Measurements from ENCODE around the gene PLXND1. TPM values are rescaled to one million over a fixed set of nuclear protein-coding genes. Genes with fewer than 3 reads are reported as not detected.
"Not testable (repeated sequence)": the region's sequence is repeated elsewhere in the genome, so short reads cannot be mapped to it uniquely, and the experiment has no call there.

PLXND1 gene
- polyA plus RNA-seq, 3 donors = 135 to 142 (median 137) TPM

DNA sequence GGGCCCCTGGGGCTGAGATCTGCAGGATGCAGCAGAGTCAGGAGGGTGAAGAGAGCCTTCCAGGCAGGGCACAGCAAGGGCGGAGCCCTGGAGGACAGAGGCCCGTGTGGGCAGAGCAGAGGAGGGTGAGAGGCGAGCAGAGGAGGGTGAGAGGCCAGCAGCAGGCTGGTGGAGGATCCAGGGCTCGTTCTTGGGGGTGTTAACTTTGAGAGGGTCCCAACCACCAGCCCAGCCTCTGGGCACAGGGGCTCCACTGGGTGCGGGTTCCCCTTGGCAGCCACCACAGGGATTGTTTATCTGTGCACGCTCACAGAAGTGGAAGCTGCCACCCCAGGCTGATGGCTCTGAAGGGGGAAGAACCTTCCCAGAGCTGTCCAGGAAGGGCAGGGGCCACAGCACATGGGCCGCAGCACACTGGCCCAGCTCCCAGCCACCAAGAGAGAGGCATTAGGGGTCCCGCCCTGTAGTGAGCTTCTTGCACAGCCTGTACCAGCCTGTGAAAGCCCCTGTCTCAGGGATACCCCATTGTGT lies 9.3 kb upstream of the PLXND1 start:
- no peak for DNase-seq

DNA sequence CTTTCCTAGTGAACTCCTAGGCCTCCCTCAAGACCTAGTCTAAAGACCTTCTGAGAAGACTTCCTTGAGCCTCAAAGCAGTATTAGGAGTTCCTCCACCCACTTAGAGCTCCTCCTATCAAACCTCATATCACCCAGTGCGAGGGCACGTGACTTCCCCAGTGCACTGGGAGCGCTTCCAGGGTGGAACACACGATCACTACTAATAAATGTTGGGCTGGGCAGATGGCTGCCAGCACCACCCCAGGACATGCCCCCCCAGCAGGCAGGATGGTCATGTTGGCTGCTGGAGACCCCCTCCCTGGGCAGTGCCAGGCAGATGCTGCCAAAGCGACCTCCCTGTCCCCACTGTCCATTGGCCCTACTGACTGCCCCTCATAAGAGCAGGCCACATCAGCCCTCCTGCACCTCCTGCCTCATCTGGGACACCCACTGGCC lies 8.5 kb upstream of the PLXND1 start:
- no peak for DNase-seq

GRCh38 chr3:129614435-129614834 lies 8.0 kb upstream of the PLXND1 start:
- no peak for DNase-seq

DNA sequence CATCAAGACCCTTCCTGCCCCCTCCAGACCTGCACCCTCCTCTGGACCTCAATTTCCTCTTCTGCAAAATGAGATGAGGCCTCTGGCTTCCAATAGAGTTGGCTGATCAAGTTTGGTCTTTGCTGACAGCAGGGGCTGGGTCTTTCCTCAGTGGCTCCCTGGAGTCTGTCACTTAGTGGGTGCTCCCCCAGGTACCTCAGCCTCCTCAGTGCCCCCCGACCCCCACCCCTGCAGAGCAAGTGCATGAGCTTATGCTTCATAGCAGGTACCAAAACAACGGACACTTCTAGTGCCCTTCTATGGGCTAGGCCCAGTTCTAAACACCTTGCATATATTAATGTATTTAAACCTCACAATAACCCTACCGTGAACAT lies 6.9 kb upstream of the PLXND1 start:
- no peak for DNase-seq

- no peak for DNase-seq
These were observed 6.3 kb upstream of the PLXND1 start for GRCh38 chr3:129612534-129613366.

- no peak for DNase-seq
These were observed 5.5 kb upstream of the PLXND1 start for GRCh38 chr3:129611812-129612533.

DNA sequence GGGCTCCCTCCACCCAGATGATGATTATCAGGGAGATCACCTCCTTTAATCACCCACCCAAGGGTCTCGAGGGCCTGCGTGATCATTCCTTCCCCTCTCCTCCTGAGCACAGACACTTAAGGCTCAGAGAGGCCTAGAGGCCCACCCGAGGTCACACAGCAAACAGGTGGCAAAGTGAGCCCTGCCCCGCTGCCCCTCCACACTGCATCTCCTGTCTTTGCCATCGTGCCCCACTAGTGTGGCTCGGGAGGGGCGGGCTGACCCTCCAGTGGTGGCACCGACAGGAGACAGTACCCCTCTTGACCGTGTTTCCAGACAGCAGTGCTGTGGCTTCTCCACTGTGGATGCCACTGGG lies 4.9 kb upstream of the PLXND1 start:
- no peak for DNase-seq

DNA sequence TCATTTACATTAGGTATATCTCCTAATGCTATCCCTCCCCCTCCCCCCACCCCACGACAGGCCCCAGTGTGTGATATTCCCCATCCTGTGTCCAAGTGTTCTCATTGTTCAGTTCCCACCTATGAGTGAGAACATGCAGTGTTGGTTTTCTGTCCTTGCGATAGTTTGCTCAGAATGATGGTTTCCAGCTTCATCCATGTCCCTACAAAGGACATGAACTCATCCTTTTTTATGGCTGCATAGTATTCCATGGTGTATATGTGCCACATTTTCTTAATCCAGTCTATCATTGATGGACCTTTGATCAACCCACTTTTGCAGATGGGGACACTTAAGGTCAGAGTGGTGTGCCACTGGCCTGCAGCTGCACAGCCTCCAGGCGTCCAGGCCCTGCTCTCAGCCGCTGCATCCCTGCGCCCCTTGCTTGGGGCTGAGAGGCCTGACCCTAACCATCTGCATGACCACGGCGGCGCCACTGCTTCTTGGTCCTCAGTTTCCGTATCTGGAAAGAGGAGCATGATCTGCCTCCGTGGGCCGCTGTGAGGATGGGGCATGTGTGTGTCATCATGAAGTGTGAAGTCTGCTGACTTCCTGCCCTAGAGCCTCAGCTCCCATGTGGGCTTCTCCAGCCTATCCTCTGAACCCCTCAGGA lies 4.4 kb upstream of the PLXND1 start:
- DNase-seq = not testable (repeated sequence)

- no peak for DNase-seq
These were observed 3.8 kb upstream of the PLXND1 start for GRCh38 chr3:129610276-129610675.

GRCh38 chr3:129609591-129610182 lies 3.2 kb upstream of the PLXND1 start:
- DNase-seq = no peak

- DNase-seq = no peak
These were observed 2.6 kb upstream of the PLXND1 start for GRCh38 chr3:129608936-129609590.

- no peak for DNase-seq
These were observed 1.8 kb upstream of the PLXND1 start for GRCh38 chr3:129608087-129608935.

GRCh38 chr3:129607391-129608068 lies 1.1 kb upstream of the PLXND1 start:
- DNase-seq = no peak

- DNase-seq = no peak
These were observed 397 bp downstream of the PLXND1 start for GRCh38 chr3:129605922-129606635.

DNA sequence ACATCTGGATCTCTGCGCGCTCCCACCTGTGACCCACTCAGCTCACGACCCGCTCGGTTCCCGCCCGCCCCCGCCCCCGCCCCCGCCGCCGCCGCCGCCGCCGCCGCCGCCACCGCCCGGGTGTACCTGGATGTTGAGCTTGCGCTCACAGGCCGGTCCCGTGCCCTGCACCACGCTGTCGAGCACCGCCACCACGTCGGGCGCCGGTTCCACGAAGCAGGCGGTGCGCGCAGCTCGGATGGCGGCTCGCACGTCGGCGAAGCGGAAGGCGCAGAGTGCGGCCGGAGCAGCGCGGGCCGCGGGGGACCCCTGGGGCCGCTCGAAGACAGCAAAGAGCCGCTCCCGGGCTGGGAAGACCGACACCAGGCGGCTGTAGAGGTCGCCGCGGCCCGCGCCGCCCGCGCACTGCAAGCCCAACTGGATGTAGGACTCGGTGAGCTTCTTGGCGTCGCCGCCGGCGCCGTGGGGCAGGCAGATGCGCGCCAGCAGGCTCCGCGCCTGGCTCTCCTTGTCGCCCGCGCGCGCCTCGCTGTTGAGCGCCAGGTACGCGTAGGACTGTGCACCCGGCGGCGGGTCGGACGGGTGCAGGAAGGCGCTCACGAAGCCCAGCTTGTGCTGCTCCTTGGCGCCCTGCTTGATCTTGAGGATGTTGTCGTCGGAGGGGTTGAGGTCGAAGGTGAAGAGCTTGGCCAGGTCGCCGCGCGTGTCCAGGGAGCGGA lies 1.1 kb downstream of the PLXND1 start:
- no peak for DNase-seq

DNA sequence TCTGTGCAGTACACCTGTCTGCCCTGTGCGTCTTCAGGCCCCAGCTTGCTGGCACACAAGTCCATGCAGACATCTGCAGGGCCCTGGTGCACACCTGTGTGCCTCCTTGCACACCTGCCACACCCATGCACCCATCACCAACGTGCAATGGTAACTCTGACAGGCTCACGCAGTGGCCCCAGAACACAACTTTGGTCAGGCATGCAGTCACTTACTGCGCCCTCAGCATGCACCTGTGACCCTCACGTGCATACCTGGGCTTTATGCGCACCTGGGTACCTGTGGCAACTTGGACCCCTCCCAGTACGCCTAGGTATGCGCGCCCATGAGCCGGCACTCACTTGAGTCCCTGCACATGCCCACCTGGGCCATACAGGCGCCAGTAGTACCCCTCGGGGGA lies 1.7 kb downstream of the PLXND1 start:
- no peak for DNase-seq

GRCh38 chr3:129603991-129604749 lies 2.3 kb downstream of the PLXND1 start:
- DNase-seq = no peak

DNA sequence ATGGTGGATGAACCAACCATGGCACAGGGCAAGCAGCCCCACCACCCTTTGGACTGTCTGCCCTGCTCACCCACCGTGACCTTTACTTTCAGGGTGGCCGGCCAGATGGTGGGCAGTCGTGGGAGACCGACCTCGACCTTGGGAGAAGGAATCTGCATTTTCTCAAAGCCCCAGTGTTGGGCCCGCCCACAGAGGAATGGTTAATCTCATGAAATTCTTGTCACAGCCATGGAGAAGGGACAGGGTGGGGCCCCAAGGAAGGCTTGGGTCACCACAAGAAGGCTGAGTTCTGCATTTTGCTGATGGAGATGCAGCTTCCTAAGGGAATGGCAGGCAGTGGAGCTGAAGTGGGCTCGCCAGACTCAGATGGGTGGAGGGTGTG lies 2.9 kb downstream of the PLXND1 start:
- DNase-seq = no peak
